ENCODE data around the gene PDE4D.
A peak's percentile ranks its signal among the peaks of the same experiment; 100 is the strongest.
"Not testable (repeated sequence)": the region's sequence is repeated elsewhere in the genome, so short reads cannot be mapped to it uniquely, and the experiment has no call there.

PDE4D gene

DNA sequence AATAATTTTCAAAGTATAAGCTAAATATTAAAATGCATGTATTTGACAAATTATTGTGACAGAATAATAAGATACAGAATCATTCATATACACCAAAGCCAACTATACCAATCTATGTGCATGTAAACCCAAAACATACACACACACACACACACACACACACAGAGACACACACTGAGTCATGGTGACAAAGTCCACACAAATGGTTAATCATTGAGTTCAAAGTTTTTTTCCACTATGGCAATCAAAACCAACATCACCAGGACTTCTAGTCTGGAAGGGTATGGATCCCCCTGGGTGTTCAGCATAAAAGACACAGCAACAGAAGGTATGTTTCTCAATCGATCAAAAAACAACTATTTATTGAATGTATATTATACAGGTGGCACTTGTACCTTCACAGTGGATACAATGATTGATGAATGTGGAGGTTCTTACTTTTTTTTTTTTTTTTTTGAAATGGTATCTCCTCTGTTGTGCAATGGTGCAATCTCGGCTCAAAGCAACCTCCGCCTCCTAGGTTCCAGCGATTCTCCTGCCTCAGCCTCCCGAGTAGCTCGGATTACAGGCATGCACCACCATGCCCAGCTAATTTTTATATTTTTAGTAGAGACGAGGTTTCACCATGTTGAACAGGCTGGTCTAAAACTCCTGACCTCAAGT, 137.0 kb downstream of the PDE4D start:
- DNase-seq (ENCODE audit: low read depth), result no peak
- TF ChIP-seq, protein P1, sequence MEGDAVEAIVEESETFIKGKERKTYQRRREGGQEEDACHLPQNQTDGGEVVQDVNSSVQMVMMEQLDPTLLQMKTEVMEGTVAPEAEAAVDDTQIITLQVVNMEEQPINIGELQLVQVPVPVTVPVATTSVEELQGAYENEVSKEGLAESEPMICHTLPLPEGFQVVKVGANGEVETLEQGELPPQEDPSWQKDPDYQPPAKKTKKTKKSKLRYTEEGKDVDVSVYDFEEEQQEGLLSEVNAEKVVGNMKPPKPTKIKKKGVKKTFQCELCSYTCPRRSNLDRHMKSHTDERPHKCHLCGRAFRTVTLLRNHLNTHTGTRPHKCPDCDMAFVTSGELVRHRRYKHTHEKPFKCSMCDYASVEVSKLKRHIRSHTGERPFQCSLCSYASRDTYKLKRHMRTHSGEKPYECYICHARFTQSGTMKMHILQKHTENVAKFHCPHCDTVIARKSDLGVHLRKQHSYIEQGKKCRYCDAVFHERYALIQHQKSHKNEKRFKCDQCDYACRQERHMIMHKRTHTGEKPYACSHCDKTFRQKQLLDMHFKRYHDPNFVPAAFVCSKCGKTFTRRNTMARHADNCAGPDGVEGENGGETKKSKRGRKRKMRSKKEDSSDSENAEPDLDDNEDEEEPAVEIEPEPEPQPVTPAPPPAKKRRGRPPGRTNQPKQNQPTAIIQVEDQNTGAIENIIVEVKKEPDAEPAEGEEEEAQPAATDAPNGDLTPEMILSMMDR (conservative IDR thresholded peaks at IDR 0.05; ENCODE audit: control insufficient read depth, insufficient read depth, low read depth, low read length), result no peak
- no peak overlapping the region for H3K4me3 ChIP-seq (ENCODE audit: control insufficient read depth, low read depth, low read length)

DNA sequence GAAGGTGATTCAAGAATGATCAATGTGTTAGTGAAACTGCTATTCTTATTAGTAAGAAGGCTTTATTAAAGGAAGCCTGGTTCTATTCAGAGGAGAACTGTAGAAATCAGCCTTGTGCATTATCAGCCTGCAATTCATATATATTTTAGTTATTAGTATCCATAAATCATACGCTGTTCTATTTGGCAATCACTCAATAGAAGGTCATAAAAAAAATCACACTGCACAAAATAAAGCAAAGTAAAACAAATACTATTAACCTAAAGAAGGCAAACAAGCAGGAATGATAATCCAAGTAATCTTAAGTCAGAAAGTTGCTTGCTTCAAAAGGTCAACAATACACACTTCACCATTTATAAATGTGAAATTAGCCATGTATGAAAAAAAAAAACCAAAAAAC, 138.1 kb downstream of the PDE4D start:
- TF ChIP-seq, protein P1 (conservative IDR thresholded peaks at IDR 0.05; ENCODE audit: control insufficient read depth, insufficient read depth, low read depth, low read length), result no peak
- no peak for DNase-seq (ENCODE audit: low read depth)
- H3K4me3 ChIP-seq (ENCODE audit: control insufficient read depth, low read depth, low read length), result no peak overlapping the region

DNA sequence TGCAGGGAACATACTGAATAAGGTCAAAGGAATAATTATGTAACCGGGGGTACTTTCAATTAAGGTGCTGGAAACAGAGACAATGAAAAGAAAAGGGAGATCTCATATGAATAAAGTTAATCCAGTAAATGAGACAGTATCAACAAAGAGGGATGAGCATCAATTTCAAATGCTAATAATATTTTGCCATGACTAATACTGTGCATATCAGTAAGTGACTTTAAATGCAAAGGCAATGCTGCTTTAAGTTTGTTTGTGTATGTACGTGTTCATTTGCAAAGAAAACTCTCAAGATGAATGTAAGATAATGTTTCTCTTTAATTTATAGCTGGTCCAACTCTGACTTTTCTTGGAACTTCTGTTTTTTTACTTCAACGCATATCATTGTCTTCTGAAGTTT, 139.9 kb downstream of the PDE4D start:
- DNase-seq (ENCODE audit: low read depth), result no peak
- no peak overlapping the region for H3K4me3 ChIP-seq (ENCODE audit: control insufficient read depth, low read depth, low read length)
- TF ChIP-seq, protein P1 (conservative IDR thresholded peaks at IDR 0.05; ENCODE audit: control insufficient read depth, insufficient read depth, low read depth, low read length), result no peak

DNA sequence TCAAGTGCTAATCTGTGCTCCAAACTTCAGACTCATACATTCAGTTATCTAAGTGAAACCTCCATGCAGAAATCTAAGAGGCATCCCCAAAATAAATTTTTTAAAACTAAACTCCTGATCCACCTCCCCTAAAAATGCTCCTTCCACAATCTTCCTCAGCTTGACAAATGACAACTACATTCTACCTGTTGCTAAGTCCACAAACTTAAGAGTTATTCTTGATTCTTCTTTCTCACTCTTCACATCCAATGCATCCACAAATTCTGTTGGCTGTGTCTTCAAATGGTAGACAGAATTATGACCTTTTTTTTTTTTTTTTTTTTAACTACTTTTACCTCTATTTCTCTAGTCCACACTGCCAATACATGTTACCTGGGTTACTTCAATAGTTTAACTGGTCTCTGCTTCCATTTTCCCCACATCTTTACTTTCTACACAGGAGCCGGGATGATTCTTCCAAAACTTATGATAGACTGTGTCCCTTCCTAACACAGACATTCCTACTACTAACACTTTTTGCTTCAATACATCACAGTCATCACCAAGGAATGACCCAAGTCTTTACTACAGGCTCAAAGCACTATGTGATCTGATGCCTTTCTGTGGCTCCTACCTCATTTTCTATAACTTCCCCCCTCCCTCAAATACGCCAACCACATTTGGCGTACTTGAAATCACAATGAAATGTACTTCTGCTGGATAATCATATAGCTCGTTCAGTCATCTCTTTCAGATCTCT, 143.6 kb downstream of the PDE4D start:
- no peak overlapping the region for H3K4me3 ChIP-seq (ENCODE audit: control insufficient read depth, low read depth, low read length)
- TF ChIP-seq, protein P1 (conservative IDR thresholded peaks at IDR 0.05; ENCODE audit: control insufficient read depth, insufficient read depth, low read depth, low read length), result no peak
- no peak for DNase-seq (ENCODE audit: low read depth)

DNA sequence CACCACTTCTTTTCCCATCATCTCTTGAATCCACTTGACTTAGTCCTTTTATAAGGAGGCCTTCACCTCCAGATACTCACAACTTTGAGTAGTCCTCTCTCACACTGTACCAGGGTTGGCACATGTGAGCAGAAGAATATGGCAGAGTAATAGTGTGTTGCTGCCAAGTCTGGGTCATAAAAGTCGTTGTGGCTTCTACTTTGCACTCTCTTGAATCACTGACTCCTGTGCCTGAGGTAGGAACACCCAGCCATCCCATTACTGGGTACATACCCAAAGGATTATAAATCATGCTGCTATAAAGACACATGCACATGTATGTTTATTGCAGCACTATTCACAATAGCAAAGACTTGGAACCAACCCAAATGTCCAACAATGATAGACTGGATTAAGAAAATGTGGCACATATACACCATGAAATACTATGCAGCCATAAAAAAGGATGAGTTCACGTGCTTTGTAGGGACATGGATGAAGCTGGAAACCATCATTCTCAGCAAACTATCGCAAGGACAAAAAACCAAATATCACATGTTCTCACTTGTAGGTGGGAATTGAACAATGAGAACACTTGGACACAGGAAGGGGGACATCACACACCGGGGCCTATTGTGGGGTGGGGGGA, 145.4 kb downstream of the PDE4D start:
- DNase-seq (ENCODE audit: low read depth); H3K4me3 ChIP-seq (ENCODE audit: control insufficient read depth, low read depth, low read length): not testable (repeated sequence)

DNA sequence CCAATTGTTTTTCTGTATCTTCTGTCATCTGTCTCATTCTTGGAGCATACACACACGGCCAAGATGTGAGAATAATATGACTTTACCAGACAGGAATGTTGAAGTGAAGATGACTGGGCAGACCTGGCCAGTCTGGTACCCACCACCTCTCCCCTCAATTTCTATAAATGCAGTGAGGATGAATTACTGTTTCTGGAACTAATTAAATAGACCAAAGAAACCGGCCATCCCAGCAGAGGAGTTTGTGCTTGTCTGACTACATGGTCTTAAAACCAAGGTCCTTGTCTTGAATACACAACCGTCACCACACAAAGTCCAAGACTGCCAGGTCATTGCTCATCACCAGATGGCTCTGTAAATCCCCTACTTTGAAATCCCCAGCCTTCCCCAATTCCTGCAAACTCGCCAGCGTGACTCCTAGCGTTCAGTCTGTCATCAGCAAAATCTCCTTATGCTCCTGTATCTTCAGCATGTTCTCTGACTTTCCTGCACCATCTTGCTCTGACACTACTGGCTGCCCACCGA, 147.2 kb downstream of the PDE4D start:
- DNase-seq (ENCODE audit: low read depth), result peak; percentile 89
- TF ChIP-seq, protein P1 (conservative IDR thresholded peaks at IDR 0.05; ENCODE audit: control insufficient read depth, insufficient read depth, low read depth, low read length), result peak; percentile 4
- H3K4me3 ChIP-seq (ENCODE audit: control insufficient read depth, low read depth, low read length), result no peak overlapping the region

DNA sequence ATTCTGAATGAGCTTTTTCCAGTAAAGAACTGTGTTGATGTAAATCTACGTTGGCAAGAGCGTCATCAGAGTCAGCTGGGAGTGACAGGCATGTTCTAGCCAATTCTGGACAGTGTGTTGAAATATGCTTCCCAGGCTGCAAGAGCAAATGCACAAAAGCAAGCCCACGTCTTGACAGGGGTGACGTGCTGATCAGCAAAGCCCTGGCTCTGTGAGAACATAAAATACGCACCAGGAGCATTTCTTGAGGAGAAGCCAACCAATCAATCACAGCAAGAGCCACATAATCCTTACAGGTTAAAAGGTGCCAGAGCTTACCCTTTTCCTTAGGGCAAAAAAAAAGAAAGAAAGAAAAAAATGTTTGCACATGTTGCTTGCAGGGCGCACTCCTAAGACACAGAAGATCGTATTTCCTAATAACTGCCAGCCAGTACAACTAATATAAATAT, 148.1 kb downstream of the PDE4D start:
- TF ChIP-seq, protein P1 (conservative IDR thresholded peaks at IDR 0.05; ENCODE audit: control insufficient read depth, insufficient read depth, low read depth, low read length), result no peak
- H3K4me3 ChIP-seq (ENCODE audit: control insufficient read depth, low read depth, low read length), result no peak overlapping the region
- DNase-seq (ENCODE audit: low read depth), result peak; percentile 97
